IMR-90 (cell line): ENCODE measurements around the gene RHOH. TPM values are rescaled to one million over a fixed set of nuclear protein-coding genes. Genes with fewer than 3 reads are reported as not detected.

ENCODE experiments used
- ATAC-seq: fragments of 200-7000 bp; cut with Tn5 transposase; 2 replicates; pipeline ENCODE4 v1.9.1; 2020; ENCODE audit warnings: low read depth, mild to moderate bottlenecking, moderate library complexity
- BruUV-seq: library from RNA; stranded (reverse); fragments of 400-500 nt; replicated peaks from 2 replicates; lab custom pipeline; 2021; lab: Mats Ljungman, UMichigan
- CTCF ChIA-PET: fragments of 300-600 bp; formaldehyde crosslinking; extraction: SDS; loops from one replicate; lab custom pipeline; 2021; ENCODE audit warnings: antibody characterized with exemption; lab: Yijun Ruan, JAX
- POLR2A ChIA-PET: fragments of 300-600 bp; sonication (Branson Sonifier 250); formaldehyde crosslinking; loops from one replicate; lab custom pipeline; 2022; ENCODE audit warnings: antibody characterized with exemption; ENCODE audit not compliant: unreplicated experiment; lab: Charles Lee
- DNase-seq: peaks from one replicate; pipeline ENCODE4 v3.0.0; 2013
- H2AFZ ChIP-seq: replicated peaks from 2 replicates; pipeline ENCODE3; 2013; ENCODE audit warnings: low read length, mild to moderate bottlenecking; ENCODE audit not compliant: poor library complexity
- H2AK5ac ChIP-seq: 2 replicates; pipeline ENCODE4 v1.6.1; 2013; ENCODE audit warnings: low read depth, low read length, inconsistent platforms
- H2AK9ac ChIP-seq: replicated peaks from 2 replicates; pipeline ENCODE3; 2013; ENCODE audit warnings: mild to moderate bottlenecking, low read depth, low read length, moderate library complexity; ENCODE audit not compliant: poor library complexity
- H2BK120ac ChIP-seq: 2 replicates; pipeline ENCODE4 v1.6.1; 2013; ENCODE audit warnings: low read depth, low read length, inconsistent platforms
- H2BK15ac ChIP-seq: 3 replicates; pipeline ENCODE4 v1.6.1; 2013; ENCODE audit warnings: low read depth, low read length, inconsistent platforms
- H2BK20ac ChIP-seq: 2 replicates; pipeline ENCODE4 v1.6.1; 2013; ENCODE audit warnings: low read depth, mild to moderate bottlenecking, inconsistent platforms, low read length, moderate library complexity
- H2BK5ac ChIP-seq: 2 replicates; pipeline ENCODE4 v1.6.1; 2013; ENCODE audit warnings: mild to moderate bottlenecking, low read depth, low read length, inconsistent platforms; ENCODE audit not compliant: poor library complexity, severe bottlenecking
- H3K14ac ChIP-seq: replicated peaks from 2 replicates; pipeline ENCODE4 v1.6.1; 2013; ENCODE audit warnings: low read depth, low read length, inconsistent platforms
- H3K18ac ChIP-seq: 2 replicates; pipeline ENCODE4 v1.6.1; 2013; ENCODE audit warnings: low read depth, low read length, control low read depth
- H3K23ac ChIP-seq: 2 replicates; pipeline ENCODE4 v1.6.1; 2013; ENCODE audit warnings: low read depth, low read length, inconsistent platforms
- H3K27ac ChIP-seq: 2 replicates; pipeline ENCODE4 v1.5.1; 2013; ENCODE audit warnings: mild to moderate bottlenecking, control low read depth, low read length; ENCODE audit not compliant: insufficient read depth
- H3K27me3 ChIP-seq: 2 replicates; pipeline ENCODE4 v1.6.1; 2013; ENCODE audit warnings: low read length; ENCODE audit not compliant: control insufficient read depth, insufficient read depth
- H3K36me3 ChIP-seq: 2 replicates; pipeline ENCODE4 v1.6.1; 2013; ENCODE audit warnings: low read length, mixed read lengths; ENCODE audit not compliant: control insufficient read depth, insufficient read depth
- H3K4ac ChIP-seq: 2 replicates; pipeline ENCODE4 v1.6.1; 2013; ENCODE audit warnings: low read depth, low read length, inconsistent platforms
- H3K4me1 ChIP-seq: 2 replicates; pipeline ENCODE4 v1.6.1; 2013; ENCODE audit warnings: low read length, mixed read lengths; ENCODE audit not compliant: control insufficient read depth, insufficient read depth
- H3K4me2 ChIP-seq: 2 replicates; pipeline ENCODE4 v1.6.1; 2013; ENCODE audit warnings: low read depth, mild to moderate bottlenecking, control low read depth, low read length, moderate library complexity
- H3K4me3 ChIP-seq: 2 replicates; pipeline ENCODE4 v1.5.1; 2013; ENCODE audit warnings: low read depth, mild to moderate bottlenecking, control low read depth, low read length, moderate library complexity; ENCODE audit not compliant: insufficient read depth
- H3K56ac ChIP-seq: 2 replicates; pipeline ENCODE4 v1.6.1; 2013; ENCODE audit warnings: low read length, inconsistent platforms; ENCODE audit not compliant: insufficient read depth; ENCODE audit errors: extremely low read depth
- H3K79me1 ChIP-seq, 2 experiments: 2 replicates each; pipeline ENCODE4 v1.6.1; 2013; ENCODE audit warnings: low read length in 2 of 2, inconsistent platforms in 1 of 2, low read depth in 1 of 2
- H3K9ac ChIP-seq: 2 replicates; pipeline ENCODE4 v1.6.1; 2013; ENCODE audit warnings: low read depth, low read length, control low read depth
- H3K9me1 ChIP-seq: 2 replicates; pipeline ENCODE4 v1.6.1; 2013; ENCODE audit warnings: low read length, inconsistent platforms; ENCODE audit not compliant: insufficient read depth
- H3K9me3 ChIP-seq: 2 replicates; pipeline ENCODE4 v1.6.1; 2013; ENCODE audit warnings: low read length; ENCODE audit not compliant: control insufficient read depth, insufficient read depth
- H4K20me1 ChIP-seq: 2 replicates; pipeline ENCODE4 v1.6.1; 2013; ENCODE audit warnings: low read length, inconsistent platforms; ENCODE audit not compliant: insufficient read depth
- H4K5ac ChIP-seq: 2 replicates; pipeline ENCODE4 v1.6.1; 2013; ENCODE audit warnings: mild to moderate bottlenecking, low read depth, low read length, control low read depth
- H4K8ac ChIP-seq, 2 experiments: 2 replicates each; pipeline ENCODE4 v1.6.1; 2013; ENCODE audit warnings: low read depth in 2 of 2, low read length in 2 of 2, control low read depth in 1 of 2, inconsistent platforms in 1 of 2
- H4K91ac ChIP-seq: 2 replicates; pipeline ENCODE4 v1.6.1; 2013; ENCODE audit warnings: low read depth, low read length, inconsistent platforms; ENCODE audit not compliant: insufficient read depth
- BHLHE40 ChIP-seq: fragments of 150-350 bp; IDR thresholded peaks from 2 replicates; pipeline ENCODE4 v1.6.1; 2016; ENCODE audit warnings: mild to moderate bottlenecking, low read depth, low read length
- FOS ChIP-seq: fragments of 150-350 bp; IDR thresholded peaks from 2 replicates; pipeline ENCODE4 v1.6.1; 2016; ENCODE audit warnings: low read depth, low read length
- SMC3 ChIP-seq: fragments of 150-350 bp; IDR thresholded peaks from 2 replicates; pipeline ENCODE4 v1.6.1; 2016; ENCODE audit warnings: low read depth, mild to moderate bottlenecking, antibody characterized with exemption, low read length, moderate library complexity
- WGBS, 2 experiments: methylation state at CpG; one replicate each; pipeline versions ENCODE4 v1.1.5 to v1.1.7; 2013; ENCODE audit warnings: missing lambda C conversion rate in 2 of 2; ENCODE audit not compliant: insufficient read length in 1 of 2; ENCODE audit errors: extremely low coverage in 2 of 2; 5-methylcytosine and 5-hydroxymethylcytosine counted together
- dilution Hi-C: fragments of 300-500 bp; cut with HindIII; formaldehyde crosslinking; loops from one replicate; pipeline ENCODE4 v1.14.3; 2018; ENCODE audit warnings: low sequenced_read_pairs; ENCODE audit not compliant: unreplicated experiment
- in situ Hi-C: fragments of 300-500 bp; cut with MboI; formaldehyde crosslinking; loops from 3 replicates; pipeline ENCODE4 v1.14.3; 2019; ENCODE audit warnings: low sequenced_read_pairs, inconsistent platforms, mixed read lengths
- intact Hi-C: fragments of 100-400 bp; cut with micrococcal nuclease; formaldehyde crosslinking; loops from 2 replicates; pipeline ENCODE4 v1.10.0; 2022
- polyA plus RNA-seq, 3 experiments: library from polyadenylated mRNA; depleted of rRNA; stranded (reverse); fragments of >200 nt; gene quantifications; 2 replicates each; pipeline ENCODE4 v1.2.3, GENCODE V29; 2012; ENCODE audit warnings: low replicate concordance in 1 of 3
- total RNA-seq: library from RNA; depleted of rRNA; stranded (reverse); fragments of >200 nt; gene quantifications from 2 replicates; pipeline ENCODE4 v1.2.3, GENCODE V29; 2012

The RHOH gene
- total and polyA plus RNA-seq, 2 of the 4 experiments (the other 2 are of a cell fraction) = not detected

DNA sequence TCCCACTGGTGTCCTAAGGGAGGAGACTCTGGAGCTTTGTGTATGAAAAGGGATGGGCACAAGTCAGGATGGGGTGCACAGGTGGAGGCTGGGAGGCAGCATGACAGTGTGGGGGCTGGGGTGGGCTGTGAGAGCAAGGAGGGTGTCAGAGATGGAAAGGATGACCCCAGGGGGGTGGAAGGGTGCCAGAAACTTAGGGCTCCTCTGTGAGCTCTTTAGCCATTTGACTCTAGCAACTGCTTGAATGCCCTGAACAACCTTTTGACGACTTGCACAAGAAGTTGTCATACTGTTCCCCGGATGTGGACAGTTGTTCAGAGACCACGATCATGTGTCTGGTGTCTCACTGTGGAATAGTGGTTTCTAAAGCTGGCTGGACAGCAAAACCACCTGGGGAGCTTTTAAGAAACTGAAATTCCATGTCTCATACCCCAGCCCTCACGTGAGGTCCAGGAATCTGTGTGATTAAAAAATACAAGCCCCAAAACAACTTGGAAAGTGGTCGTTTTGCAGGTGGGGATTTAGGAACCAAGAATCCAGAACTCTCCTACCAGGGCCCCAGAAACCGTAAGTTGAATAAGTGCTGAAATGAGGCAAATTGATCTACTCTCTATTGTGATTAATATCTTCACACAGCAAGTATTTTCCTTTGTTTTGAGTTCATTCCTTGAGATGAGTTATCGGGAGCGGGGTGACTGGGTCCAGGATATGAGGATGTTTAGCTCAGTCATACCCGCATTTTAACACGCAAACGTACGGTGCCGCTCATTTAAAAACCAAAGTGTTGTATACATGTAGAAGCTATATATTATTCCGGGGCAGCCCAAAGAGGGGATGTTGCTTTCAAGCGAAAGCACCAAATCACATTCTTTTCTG, 3.4 kb downstream of the RHOH start (continued):
- TF ChIP-seq SMC3 = no peak

DNA sequence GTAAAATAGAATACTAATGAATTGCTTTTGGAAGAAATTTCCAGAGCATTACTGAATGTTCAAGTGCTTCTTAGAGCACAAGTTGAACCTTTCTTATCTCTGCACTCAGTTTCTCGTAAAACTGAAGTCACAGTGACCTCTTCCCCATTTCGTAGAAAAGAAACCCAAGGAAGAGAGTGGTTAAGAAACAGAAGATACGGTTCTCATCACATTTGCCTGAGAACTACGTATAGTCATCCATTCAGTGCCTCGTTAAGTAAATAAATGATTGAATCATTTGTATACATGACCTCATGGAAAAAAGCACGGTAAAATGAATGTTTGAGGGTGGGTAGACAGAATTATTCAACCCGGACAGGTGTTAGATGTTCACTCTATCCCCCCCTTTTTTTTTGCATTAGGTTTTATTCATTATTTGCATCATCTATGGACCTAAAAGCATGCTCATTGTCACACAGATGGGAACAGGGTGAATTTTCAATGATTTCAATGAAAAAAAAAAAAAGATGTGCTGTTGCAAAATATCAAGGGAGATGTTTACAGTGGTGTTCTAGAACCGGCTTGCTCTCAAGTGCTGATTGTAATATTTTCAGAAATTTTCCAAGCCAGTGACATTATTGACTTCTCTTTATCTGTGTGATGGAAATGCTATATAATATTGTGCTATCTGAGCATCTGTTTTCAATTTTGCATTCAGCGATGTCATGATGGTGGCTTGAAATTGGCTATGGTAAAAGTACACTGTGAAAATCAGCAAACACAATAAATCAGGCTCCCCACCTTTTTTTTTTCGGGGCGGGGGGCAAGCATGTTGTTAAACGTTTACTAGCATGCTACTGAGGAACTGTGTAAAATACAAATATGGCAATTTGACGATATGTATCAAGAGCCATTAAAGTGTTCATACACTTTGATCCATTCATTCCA, 4.3 kb downstream of the RHOH start:
- no peak overlapping the region for H3K4ac ChIP-seq
- no peak overlapping the region for H4K5ac ChIP-seq
- no TSS peak for BruUV-seq
- intact Hi-C loops = no loop called here
- dilution Hi-C loops = no loop called here
- H2BK20ac ChIP-seq = no peak overlapping the region
- H3K27me3 ChIP-seq = peaks cover 4% of the 10 kb centered on the region
- H3K9me1 ChIP-seq = no peaks in the 10 kb centered on the region; the same call in 1 of the 2 replicates
- no peak overlapping the region for H2AK5ac ChIP-seq
- no peak overlapping the region for H4K8ac ChIP-seq
- H3K4me1 ChIP-seq = no peaks in the 10 kb centered on the region
- H3K4me2 ChIP-seq = peak overlapping the region; percentile 56; the same call in 1 of the 2 replicates
- POLR2A ChIA-PET = no interaction called here
- no peak overlapping the region for H3K27ac ChIP-seq
- no peak overlapping the region for H4K91ac ChIP-seq
- H3K23ac ChIP-seq = no peak overlapping the region
- H3K14ac ChIP-seq = no peak overlapping the region
- CTCF ChIA-PET = no interaction called here
- H2BK5ac ChIP-seq = no peak overlapping the region
- no peak overlapping the region for H2AK9ac ChIP-seq
- no peaks in the 10 kb centered on the region for H3K9me3 ChIP-seq
- no peaks in the 10 kb centered on the region for H4K20me1 ChIP-seq
- in situ Hi-C loops = no loop called here
- H2BK120ac ChIP-seq = no peak overlapping the region
- H3K56ac ChIP-seq = no peak overlapping the region
- H3K4me3 ChIP-seq = no peak overlapping the region
- H3K18ac ChIP-seq = no peak overlapping the region
- H3K9ac ChIP-seq = no peak overlapping the region
- H3K36me3 ChIP-seq = no peaks in the 10 kb centered on the region
- ATAC-seq (peak; percentile 49; the same call in 1 of the 2 replicates), DNase-seq (peak; percentile 82)
- no CpG with 5 or more reads among the region's 13 CpGs for WGBS, 2 experiments
- no peak overlapping the region for H2BK15ac ChIP-seq
- H2AFZ ChIP-seq = no peak overlapping the region
- TF ChIP-seq FOS (peak; percentile 19; the same call in 1 of the 2 replicates), BHLHE40 (no peak)
- no peaks in the 10 kb centered on the region for H3K79me1 ChIP-seq
